ENCODE measurements around the gene DCUN1D4.

GRCh38 chr4:51825341-51825740 is 17.6 kb upstream of the DCUN1D4 start:
- TF ChIP-seq CTCF (IDR thresholded peaks at IDR 0.05) (no peak), EP300 (IDR thresholded peaks at IDR 0.05) (no peak), POLR2A (IDR thresholded peaks at IDR 0.05) (no peak)

Data from tibial nerve (tissue), 4 donors.